ENCODE data around the gene CBX5. TPM values are rescaled to one million over a fixed set of nuclear protein-coding genes. Genes with fewer than 3 reads are reported as not detected.

Gene CBX5
- total RNA-seq, 1 donor from 2014 or later = 111 TPM

GRCh38 chr12:54265364-54265812, 14.5 kb downstream of the CBX5 start:
- FAIRE-seq (no peak), DNase-seq (ENCODE audit: low read depth) (no peak)
- peaks cover 23% of the 10 kb centered on the region for H3K4me1 ChIP-seq (ENCODE audit: insufficient read depth, low read length)
- no peak overlapping the region for H3K4me3 Mint-ChIP-seq (ENCODE audit: unreplicated experiment)
- H3K9me3 Mint-ChIP-seq (ENCODE audit: unreplicated experiment) = no peaks in the 10 kb centered on the region
- H3K4me3 ChIP-seq (ENCODE audit: insufficient read depth, low read depth, low read length) = no peak overlapping the region
- H3K4me2 ChIP-seq (ENCODE audit: low read length) = no peak overlapping the region
- no peak overlapping the region for H3K27ac ChIP-seq (ENCODE audit: low read depth, low read length)
- H4K20me1 ChIP-seq (ENCODE audit: insufficient read depth, low read length) = no peaks in the 10 kb centered on the region
- no peaks in the 10 kb centered on the region for H3K27me3 ChIP-seq (ENCODE audit: insufficient read depth, low read length)
- no peaks in the 10 kb centered on the region for H3K9me3 ChIP-seq (ENCODE audit: insufficient read depth, low read depth, low read length)
- no peak overlapping the region for H3K27ac Mint-ChIP-seq (ENCODE audit: unreplicated experiment)
- TF ChIP-seq, protein P1, sequence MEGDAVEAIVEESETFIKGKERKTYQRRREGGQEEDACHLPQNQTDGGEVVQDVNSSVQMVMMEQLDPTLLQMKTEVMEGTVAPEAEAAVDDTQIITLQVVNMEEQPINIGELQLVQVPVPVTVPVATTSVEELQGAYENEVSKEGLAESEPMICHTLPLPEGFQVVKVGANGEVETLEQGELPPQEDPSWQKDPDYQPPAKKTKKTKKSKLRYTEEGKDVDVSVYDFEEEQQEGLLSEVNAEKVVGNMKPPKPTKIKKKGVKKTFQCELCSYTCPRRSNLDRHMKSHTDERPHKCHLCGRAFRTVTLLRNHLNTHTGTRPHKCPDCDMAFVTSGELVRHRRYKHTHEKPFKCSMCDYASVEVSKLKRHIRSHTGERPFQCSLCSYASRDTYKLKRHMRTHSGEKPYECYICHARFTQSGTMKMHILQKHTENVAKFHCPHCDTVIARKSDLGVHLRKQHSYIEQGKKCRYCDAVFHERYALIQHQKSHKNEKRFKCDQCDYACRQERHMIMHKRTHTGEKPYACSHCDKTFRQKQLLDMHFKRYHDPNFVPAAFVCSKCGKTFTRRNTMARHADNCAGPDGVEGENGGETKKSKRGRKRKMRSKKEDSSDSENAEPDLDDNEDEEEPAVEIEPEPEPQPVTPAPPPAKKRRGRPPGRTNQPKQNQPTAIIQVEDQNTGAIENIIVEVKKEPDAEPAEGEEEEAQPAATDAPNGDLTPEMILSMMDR (IDR thresholded peaks at IDR 0.05; ENCODE audit: insufficient read depth, low read depth, low read length) = no peak
- no peak for TF ChIP-seq EZH2 (IDR thresholded peaks at IDR 0.05; ENCODE audit: insufficient read depth, low read length)
- no peaks in the 10 kb centered on the region for H3K27me3 Mint-ChIP-seq (ENCODE audit: low read depth, unreplicated experiment)
- no peak overlapping the region for H3K9ac ChIP-seq (ENCODE audit: low read length)
- peaks cover 21% of the 10 kb centered on the region for H3K4me1 Mint-ChIP-seq (ENCODE audit: low read depth, unreplicated experiment)
- no peak overlapping the region for H2AFZ ChIP-seq (ENCODE audit: low read depth, low read length)
- H3K36me3 ChIP-seq (ENCODE audit: insufficient read depth, low read length) = peaks cover 7% of the 10 kb centered on the region
- H3K79me2 ChIP-seq (ENCODE audit: insufficient read depth, low read length) = peaks cover 94% of the 10 kb centered on the region
- H3K36me3 Mint-ChIP-seq (ENCODE audit: low read depth, unreplicated experiment) = no peaks in the 10 kb centered on the region

DNA sequence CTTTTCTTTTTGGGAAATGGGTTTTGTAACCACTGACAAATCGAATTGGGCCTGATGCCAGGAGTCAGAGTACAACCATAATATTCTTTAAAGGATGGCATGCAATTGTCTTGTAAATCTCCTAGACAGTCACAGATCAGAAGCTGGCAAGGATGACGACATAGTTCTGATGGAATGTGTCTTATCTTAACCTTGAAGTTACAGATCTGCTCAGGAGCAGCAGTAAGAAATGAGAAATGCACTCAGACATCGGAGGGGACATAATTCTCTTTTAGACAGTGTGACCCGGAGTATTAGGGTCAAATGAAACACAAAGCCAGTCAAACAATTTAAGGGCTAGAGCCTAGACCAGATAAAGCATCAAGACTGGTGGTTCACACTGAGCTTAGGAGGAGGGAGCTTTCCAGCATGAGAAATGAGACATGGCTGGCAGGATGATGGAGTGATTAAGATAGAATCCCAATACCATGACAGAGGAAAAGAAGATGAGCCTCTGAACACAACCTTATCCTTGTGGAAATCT, 17.5 kb downstream of the CBX5 start:
- no peak for FAIRE-seq
- peaks cover 37% of the 10 kb centered on the region for H3K4me1 Mint-ChIP-seq (ENCODE audit: low read depth, unreplicated experiment)
- H3K4me1 ChIP-seq (ENCODE audit: insufficient read depth, low read length) = peaks cover 52% of the 10 kb centered on the region

More for the DNA sequence above, 17.5 kb downstream of the CBX5 start:
- DNase-seq (ENCODE audit: low read depth) = peak; percentile 66
- Histone ChIP-seq H3K4me3 (ENCODE audit: insufficient read depth, low read depth, low read length) (peak overlapping the region; percentile 40), H3K36me3 (ENCODE audit: insufficient read depth, low read length) (peaks cover 7% of the 10 kb centered on the region), H3K27me3 (ENCODE audit: insufficient read depth, low read length) (no peaks in the 10 kb centered on the region), H3K9me3 (ENCODE audit: insufficient read depth, low read depth, low read length) (no peaks in the 10 kb centered on the region), H3K9ac (ENCODE audit: low read length) (peak overlapping the region; percentile 63), H3K79me2 (ENCODE audit: insufficient read depth, low read length) (peaks cover 69% of the 10 kb centered on the region), H3K27ac (ENCODE audit: low read depth, low read length) (peak overlapping the region; percentile 67), H2AFZ (ENCODE audit: low read depth, low read length) (no peak overlapping the region), H4K20me1 (ENCODE audit: insufficient read depth, low read length) (no peaks in the 10 kb centered on the region), H3K4me2 (ENCODE audit: low read length) (peak overlapping the region; percentile 73)
- Mint-ChIP-seq H3K4me3 (ENCODE audit: unreplicated experiment) (peak overlapping the region; percentile 69), H3K9me3 (ENCODE audit: unreplicated experiment) (no peaks in the 10 kb centered on the region), H3K27me3 (ENCODE audit: low read depth, unreplicated experiment) (no peaks in the 10 kb centered on the region), H3K36me3 (ENCODE audit: low read depth, unreplicated experiment) (no peaks in the 10 kb centered on the region), H3K27ac (ENCODE audit: unreplicated experiment) (peak overlapping the region; percentile 97)
- TF ChIP-seq, protein P1 (IDR thresholded peaks at IDR 0.05; ENCODE audit: insufficient read depth, low read depth, low read length) = no peak
- TF ChIP-seq EZH2 (IDR thresholded peaks at IDR 0.05; ENCODE audit: insufficient read depth, low read length) = no peak

Data from astrocyte (in vitro differentiated cells and primary cell).